ENCODE results near the gene PAGE2.

DNA sequence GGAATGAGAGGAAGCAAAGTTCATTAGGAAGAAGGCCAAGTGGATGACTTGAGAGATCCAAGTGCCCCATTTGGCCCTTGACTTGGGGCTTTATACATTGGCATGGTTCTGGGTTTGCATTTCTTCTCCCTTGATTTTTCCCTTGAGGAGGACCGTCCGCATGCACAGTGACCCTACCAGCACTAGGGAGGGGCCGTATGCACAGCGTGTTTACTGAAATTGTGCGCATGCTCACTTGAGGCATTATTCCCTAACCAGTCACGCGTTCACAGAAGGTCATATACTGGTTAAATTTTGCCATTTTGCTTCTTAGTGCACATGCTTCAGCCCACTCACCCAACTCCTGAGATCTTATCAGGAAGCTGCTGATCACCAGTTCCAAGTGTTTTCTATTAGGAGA, 35.1 kb downstream of the PAGE2 start:
- TF ChIP-seq, protein P1, sequence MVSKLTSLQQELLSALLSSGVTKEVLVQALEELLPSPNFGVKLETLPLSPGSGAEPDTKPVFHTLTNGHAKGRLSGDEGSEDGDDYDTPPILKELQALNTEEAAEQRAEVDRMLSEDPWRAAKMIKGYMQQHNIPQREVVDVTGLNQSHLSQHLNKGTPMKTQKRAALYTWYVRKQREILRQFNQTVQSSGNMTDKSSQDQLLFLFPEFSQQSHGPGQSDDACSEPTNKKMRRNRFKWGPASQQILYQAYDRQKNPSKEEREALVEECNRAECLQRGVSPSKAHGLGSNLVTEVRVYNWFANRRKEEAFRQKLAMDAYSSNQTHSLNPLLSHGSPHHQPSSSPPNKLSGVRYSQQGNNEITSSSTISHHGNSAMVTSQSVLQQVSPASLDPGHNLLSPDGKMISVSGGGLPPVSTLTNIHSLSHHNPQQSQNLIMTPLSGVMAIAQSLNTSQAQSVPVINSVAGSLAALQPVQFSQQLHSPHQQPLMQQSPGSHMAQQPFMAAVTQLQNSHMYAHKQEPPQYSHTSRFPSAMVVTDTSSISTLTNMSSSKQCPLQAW (CRISPR knock-in tag; IDR thresholded peaks at IDR 0.05) = no peak
- no peak for TF ChIP-seq NFRKB (IDR thresholded peaks at IDR 0.05)
- TF ChIP-seq SP1 (IDR thresholded peaks at IDR 0.05) = no peak
- no peak for TF ChIP-seq SP1 (CRISPR knock-in tag; IDR thresholded peaks at IDR 0.05)
- TF ChIP-seq HDAC6 (IDR thresholded peaks at IDR 0.05; ENCODE audit: low read depth, low read length) = no peak
- no peak for TF ChIP-seq TCF7L2 (IDR thresholded peaks at IDR 0.05; ENCODE audit: low read depth, low read length)
- no peak for TF ChIP-seq CBFB (CRISPR knock-in tag; IDR thresholded peaks at IDR 0.05)
- TF ChIP-seq ARNT2 (CRISPR knock-in tag; IDR thresholded peaks at IDR 0.05; ENCODE audit: low read depth) = no peak
- TF ChIP-seq NFIC (IDR thresholded peaks at IDR 0.05; ENCODE audit: low read length) = no peak
- TF ChIP-seq TMF1 (CRISPR knock-in tag; IDR thresholded peaks at IDR 0.05; ENCODE audit: low read depth) = no peak
